Breast epithelium (tissue), 4 donors: ENCODE measurements around the gene FBH1. TPM values are rescaled to one million over a fixed set of nuclear protein-coding genes. Genes with fewer than 3 reads are reported as not detected.
"Not testable (repeated sequence)": the region's sequence is repeated elsewhere in the genome, so short reads cannot be mapped to it uniquely, and the experiment has no call there.

ENCODE experiments used
- DNase-seq, 2 donors: peaks; one replicate each; pipeline ENCODE4 v3.0.0-alpha.2; 2019; ENCODE audit warnings: low spot score in 2 of 2
- H3K27ac ChIP-seq, 2 donors: fragments of 200-600 bp; sonication (generic) in 1 of 2; one replicate each; pipeline ENCODE4 v1.5.1; 2016 to 2019; ENCODE audit warnings: mild to moderate bottlenecking in 1 of 2
- H3K27me3 ChIP-seq, 2 donors: fragments of 200-600 bp; sonication (generic) in 1 of 2; one replicate each; pipeline versions ENCODE4 v1.5.1 to v1.6.0; 2017 to 2019; ENCODE audit warnings: control low read depth in 1 of 2, mild to moderate bottlenecking in 1 of 2
- H3K36me3 ChIP-seq: fragments of 200-600 bp; one replicate; pipeline ENCODE4 v1.5.1; 2019
- H3K4me1 ChIP-seq, 2 donors: fragments of 200-600 bp; sonication (generic); one replicate each; pipeline ENCODE4 v1.5.1; 2016 to 2019; ENCODE audit warnings: control low read depth in 1 of 2
- H3K4me3 ChIP-seq, 3 donors: fragments of 200-600 bp; sonication (generic); 1 replicate in 2 of 3; 2 replicates in 1 of 3; pipeline ENCODE4 v1.5.1; 2016 to 2019; ENCODE audit warnings: mild to moderate bottlenecking in 3 of 3, moderate library complexity in 2 of 3
- H3K9me3 ChIP-seq, 2 donors: fragments of 200-600 bp; sonication (generic) in 1 of 2; one replicate each; pipeline ENCODE4 v1.5.1; 2016 to 2019; ENCODE audit warnings: control low read depth in 1 of 2
- POLR2A ChIP-seq: fragments of 450-650 bp; IDR thresholded peaks from one replicate; pipeline ENCODE4 v1.6.1; 2016; ENCODE audit warnings: antibody characterized with exemption, mild to moderate bottlenecking, moderate library complexity
- POLR2AphosphoS5 ChIP-seq, 3 donors: sonication (generic); formaldehyde crosslinking; IDR thresholded peaks; one replicate each; pipeline ENCODE4 v1.6.1; 2017; ENCODE audit warnings: antibody characterized with exemption in 3 of 3
- intact Hi-C: fragments of 100-400 bp; cut with DNase I; formaldehyde crosslinking; loops from one replicate; pipeline ENCODE4 v1.15.1; 2023; ENCODE audit warnings: low total_unique reads
- total RNA-seq, 3 donors: library from RNA; depleted of rRNA; stranded (reverse); fragments of >200 nt; gene quantifications; one replicate each; pipeline ENCODE4 v1.1.0, GENCODE V29; 2016
- TF ChIP-seq, protein P1 (sequence below), 3 donors: fragments of 450-650 bp; IDR thresholded peaks; one replicate each; pipeline ENCODE4 v1.5.1; 2016 to 2017; ENCODE audit warnings: antibody characterized with exemption in 3 of 3, mild to moderate bottlenecking in 3 of 3, moderate library complexity in 3 of 3

Gene FBH1
- total RNA-seq, 3 donors from 2014 or later, result 91.2 to 115 (median 109) TPM

DNA sequence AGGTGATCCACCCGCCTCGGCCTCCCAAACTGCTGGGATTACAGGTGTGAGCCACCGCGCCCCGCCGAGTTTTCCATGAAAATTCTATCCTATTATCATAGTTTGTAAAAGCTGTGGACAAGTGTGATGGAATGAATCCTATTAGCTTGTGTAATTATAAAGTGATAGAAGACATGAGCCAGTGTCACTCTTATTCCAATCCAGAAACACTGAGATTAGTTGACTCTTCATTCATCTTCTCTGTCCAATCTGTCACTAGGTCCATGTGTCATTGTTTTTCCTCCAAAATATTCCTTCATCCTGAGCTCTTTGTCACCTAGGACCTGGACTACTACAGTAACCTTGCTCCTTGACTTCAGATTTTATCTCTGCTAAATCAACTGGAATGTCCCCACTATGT lies 13.5 kb downstream of the FBH1 start:
- no peaks in the 10 kb centered on the region for H3K9me3 ChIP-seq
- intact Hi-C loops, result no loop called here
- H3K4me1 ChIP-seq, result no peaks in the 10 kb centered on the region
- H3K36me3 ChIP-seq, result no peaks in the 10 kb centered on the region
- no peak overlapping the region for H3K27ac ChIP-seq
- TF ChIP-seq POLR2A, result no peak
- TF ChIP-seq, protein P1, sequence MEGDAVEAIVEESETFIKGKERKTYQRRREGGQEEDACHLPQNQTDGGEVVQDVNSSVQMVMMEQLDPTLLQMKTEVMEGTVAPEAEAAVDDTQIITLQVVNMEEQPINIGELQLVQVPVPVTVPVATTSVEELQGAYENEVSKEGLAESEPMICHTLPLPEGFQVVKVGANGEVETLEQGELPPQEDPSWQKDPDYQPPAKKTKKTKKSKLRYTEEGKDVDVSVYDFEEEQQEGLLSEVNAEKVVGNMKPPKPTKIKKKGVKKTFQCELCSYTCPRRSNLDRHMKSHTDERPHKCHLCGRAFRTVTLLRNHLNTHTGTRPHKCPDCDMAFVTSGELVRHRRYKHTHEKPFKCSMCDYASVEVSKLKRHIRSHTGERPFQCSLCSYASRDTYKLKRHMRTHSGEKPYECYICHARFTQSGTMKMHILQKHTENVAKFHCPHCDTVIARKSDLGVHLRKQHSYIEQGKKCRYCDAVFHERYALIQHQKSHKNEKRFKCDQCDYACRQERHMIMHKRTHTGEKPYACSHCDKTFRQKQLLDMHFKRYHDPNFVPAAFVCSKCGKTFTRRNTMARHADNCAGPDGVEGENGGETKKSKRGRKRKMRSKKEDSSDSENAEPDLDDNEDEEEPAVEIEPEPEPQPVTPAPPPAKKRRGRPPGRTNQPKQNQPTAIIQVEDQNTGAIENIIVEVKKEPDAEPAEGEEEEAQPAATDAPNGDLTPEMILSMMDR (IDR thresholded peaks at IDR 0.05), result no peak
- TF ChIP-seq POLR2AphosphoS5 (IDR thresholded peaks at IDR 0.05), result no peak
- no peak for DNase-seq
- H3K4me3 ChIP-seq, result no peak overlapping the region
- no peaks in the 10 kb centered on the region for H3K27me3 ChIP-seq

DNA sequence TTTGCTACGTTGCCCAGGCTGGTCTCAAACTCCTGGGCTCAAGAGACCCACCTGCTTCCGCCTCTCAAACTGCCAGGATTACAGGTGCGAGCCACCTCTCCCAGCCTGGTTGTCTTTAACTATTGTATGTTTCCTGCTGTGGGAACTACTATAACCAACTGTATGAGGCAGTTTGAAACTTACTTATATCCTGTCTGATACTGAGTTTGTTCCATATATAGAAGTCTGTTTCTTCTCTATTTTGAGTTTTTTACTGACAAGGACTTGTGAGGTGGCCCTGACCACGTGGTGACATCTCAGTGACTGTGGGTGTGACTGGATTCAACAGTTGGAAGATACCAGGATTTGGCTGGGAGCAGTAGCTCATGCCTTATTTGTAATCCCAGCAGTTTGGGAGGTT lies 14.2 kb downstream of the FBH1 start:
- Histone ChIP-seq H3K4me3 (no peak overlapping the region), H3K27me3 (no peaks in the 10 kb centered on the region), H3K9me3 (no peaks in the 10 kb centered on the region), H3K36me3 (no peaks in the 10 kb centered on the region), H3K4me1 (no peaks in the 10 kb centered on the region), H3K27ac (no peak overlapping the region)
- TF ChIP-seq POLR2A (no peak), POLR2AphosphoS5 (IDR thresholded peaks at IDR 0.05) (no peak)
- TF ChIP-seq, protein P1 (IDR thresholded peaks at IDR 0.05), result no peak
- intact Hi-C loops, result no loop called here
- no peak for DNase-seq

DNA sequence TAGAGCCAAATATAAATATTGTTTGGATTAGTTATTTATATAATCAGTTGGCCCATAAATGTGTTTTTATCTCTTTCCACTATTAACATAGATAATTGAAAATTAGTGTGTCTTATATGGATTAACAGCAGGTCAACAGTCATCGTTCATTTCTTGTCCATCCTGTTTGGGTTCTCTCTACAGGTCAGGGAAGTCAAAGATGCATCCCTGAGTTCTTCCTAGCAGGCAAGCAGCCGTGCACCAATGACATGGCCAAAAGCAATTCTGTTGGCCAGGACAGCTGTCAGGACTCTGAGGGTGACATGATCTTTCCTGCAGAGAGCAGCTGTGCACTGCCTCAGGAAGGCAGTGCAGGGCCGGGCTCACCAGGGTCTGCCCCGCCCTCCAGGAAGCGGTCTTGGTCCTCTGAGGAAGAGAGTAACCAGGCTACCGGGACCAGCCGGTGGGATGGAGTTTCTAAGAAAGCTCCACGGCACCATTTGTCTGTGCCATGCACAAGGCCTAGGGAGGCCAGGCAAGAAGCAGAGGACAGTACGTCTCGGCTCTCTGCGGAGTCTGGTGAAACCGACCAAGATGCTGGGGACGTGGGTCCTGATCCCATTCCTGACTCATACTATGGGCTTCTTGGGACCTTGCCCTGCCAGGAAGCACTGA lies 15.9 kb downstream of the FBH1 start:
- intact Hi-C loops, result no loop called here
- no peak for DNase-seq
- no peaks in the 10 kb centered on the region for H3K36me3 ChIP-seq

DNA sequence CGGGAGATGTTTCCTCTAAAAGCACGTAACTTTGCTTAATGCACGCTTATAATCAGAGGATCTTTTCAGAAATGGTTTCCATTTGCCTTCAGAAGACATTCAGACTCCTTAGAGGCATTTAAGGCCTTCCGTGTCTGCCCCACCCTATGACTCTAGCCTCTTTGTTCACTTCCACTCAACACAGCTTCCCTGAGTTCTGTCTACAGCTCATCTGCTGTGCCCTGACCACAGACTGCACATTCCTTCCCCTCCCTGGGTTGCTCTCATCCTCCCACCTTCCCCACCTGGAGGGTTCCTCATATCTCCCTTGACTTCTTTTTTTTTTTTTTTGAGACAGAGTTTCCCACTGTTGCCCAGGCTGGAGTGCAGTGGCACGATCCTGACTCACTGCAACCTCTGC lies 16.6 kb downstream of the FBH1 start:
- H3K27me3 ChIP-seq, result no peaks in the 10 kb centered on the region
- TF ChIP-seq, protein P1 (IDR thresholded peaks at IDR 0.05), result no peak
- TF ChIP-seq POLR2AphosphoS5 (IDR thresholded peaks at IDR 0.05) (no peak), POLR2A (no peak)
- no peak overlapping the region for H3K4me3 ChIP-seq
- intact Hi-C loops, result no loop called here
- no peak overlapping the region for H3K27ac ChIP-seq
- no peaks in the 10 kb centered on the region for H3K4me1 ChIP-seq
- no peak for DNase-seq
- no peaks in the 10 kb centered on the region for H3K9me3 ChIP-seq
- no peaks in the 10 kb centered on the region for H3K36me3 ChIP-seq

More for the DNA sequence above, 15.9 kb downstream of the FBH1 start:
- Histone ChIP-seq H3K4me1 (no peaks in the 10 kb centered on the region), H3K4me3 (no peak overlapping the region), H3K27me3 (no peaks in the 10 kb centered on the region), H3K27ac (no peak overlapping the region), H3K9me3 (no peaks in the 10 kb centered on the region)
- TF ChIP-seq POLR2AphosphoS5 (IDR thresholded peaks at IDR 0.05) (no peak), POLR2A (no peak)
- TF ChIP-seq, protein P1 (IDR thresholded peaks at IDR 0.05), result no peak

DNA sequence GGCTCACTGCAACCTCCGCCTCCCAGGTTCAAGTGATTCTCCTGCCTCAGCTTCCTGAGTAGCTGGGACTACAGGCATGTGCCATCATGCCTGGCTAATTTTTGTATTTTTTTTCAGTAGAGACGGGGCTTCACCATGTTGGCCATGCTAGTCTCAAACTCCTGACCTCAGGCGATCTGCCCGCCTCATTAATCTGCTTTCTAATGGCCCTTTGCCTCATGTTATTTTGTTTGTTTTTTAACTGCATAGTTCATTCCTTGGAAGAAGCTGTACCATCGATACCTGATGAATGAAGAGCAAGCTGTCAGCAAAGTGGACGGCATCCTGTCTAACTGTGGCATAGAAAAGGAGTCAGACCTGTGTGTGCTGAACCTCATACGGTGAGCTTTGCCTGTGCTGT lies 18.6 kb downstream of the FBH1 start:
- H3K4me1 ChIP-seq, H3K9me3 ChIP-seq, H3K4me3 ChIP-seq, DNase-seq, H3K27me3 ChIP-seq, H3K27ac ChIP-seq, H3K36me3 ChIP-seq, intact Hi-C loops: not testable (repeated sequence)
